AG09319 (cell line): Measurements from ENCODE around the gene RBMS3.

Source experiments
- DNase-seq: peaks from one replicate; pipeline ENCODE4 v3.0.0-alpha.2; 2010; ENCODE audit warnings: low read depth; ENCODE audit errors: extremely low read depth
- CTCF ChIP-seq: IDR thresholded peaks from 2 replicates; pipeline ENCODE4 v1.5.1; 2011; ENCODE audit warnings: low read depth, mild to moderate bottlenecking, inconsistent platforms, low read length, moderate library complexity

Gene RBMS3

GRCh38 chr3:29716213-29716612 lies 435.3 kb downstream of the RBMS3 start:
- TF ChIP-seq CTCF = no peak
- DNase-seq = no peak

GRCh38 chr3:29718661-29719065 lies 437.8 kb downstream of the RBMS3 start:
- DNase-seq = no peak
- no peak for TF ChIP-seq CTCF

- no peak for DNase-seq
- TF ChIP-seq CTCF = no peak
Measured at GRCh38 chr3:29720665-29721064, 439.8 kb downstream of the RBMS3 start.

- TF ChIP-seq CTCF = no peak
- no peak for DNase-seq
Measured at GRCh38 chr3:29721789-29722188, 440.9 kb downstream of the RBMS3 start.

- no peak for TF ChIP-seq CTCF
Measured at GRCh38 chr3:29731050-29731449, 450.2 kb downstream of the RBMS3 start.

GRCh38 chr3:29741231-29741630 lies 460.4 kb downstream of the RBMS3 start:
- no peak for TF ChIP-seq CTCF
- no peak for DNase-seq

More at GRCh38 chr3:29731050-29731449, 450.2 kb downstream of the RBMS3 start:
- DNase-seq = no peak

GRCh38 chr3:29745232-29745870 lies 464.5 kb downstream of the RBMS3 start:
- no peak for TF ChIP-seq CTCF
- DNase-seq = no peak
